Measurements from ENCODE around the gene MUTYH. TPM values are rescaled to one million over a fixed set of nuclear protein-coding genes. Genes with fewer than 3 reads are reported as not detected.

The MUTYH gene
- total and polyA plus RNA-seq, 9 of the 15 experiments (the other 6 are each of a cell fraction or from before 2014, with no cell fraction given), result 3.4 to 53.5 (median 29.0) TPM

DNA sequence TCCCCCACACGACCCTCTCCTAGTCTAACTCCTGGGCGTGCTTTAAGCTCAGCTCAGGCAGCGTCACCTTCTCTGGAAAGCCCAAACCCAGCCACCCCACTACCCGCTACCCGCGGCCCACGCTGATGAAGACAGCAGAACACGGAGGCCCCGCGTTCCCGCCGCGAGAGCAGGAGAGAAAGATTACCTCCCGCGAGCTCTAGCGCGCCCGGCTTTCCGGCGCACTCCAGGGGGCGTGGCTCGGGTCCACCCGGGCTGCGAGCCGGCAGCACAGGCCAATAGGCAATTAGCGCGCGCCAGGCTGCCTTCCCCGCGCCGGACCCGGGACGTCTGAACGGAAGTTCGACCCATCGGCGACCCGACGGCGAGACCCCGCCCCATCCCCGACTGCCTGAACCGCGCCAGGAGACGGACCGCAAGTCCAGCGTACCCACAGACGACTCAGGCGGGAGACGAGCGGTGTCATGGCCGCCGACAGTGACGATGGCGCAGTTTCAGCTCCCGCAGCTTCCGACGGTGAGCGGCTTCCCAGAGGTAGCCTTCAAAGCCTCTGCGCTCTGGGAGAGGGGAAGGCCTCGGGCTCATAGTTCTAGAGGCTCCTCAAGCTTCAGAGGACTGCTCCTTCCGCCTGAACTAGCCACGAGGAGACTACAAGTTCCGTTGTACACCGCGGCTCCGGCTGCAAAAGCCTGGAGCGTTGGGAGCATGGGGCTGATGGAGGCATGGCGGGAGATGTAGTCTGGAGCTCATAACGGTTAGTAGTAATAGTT, at the start of gene MUTYH, which contains the start of gene TOE1 (continued):
- TF ChIP-seq, protein P1, sequence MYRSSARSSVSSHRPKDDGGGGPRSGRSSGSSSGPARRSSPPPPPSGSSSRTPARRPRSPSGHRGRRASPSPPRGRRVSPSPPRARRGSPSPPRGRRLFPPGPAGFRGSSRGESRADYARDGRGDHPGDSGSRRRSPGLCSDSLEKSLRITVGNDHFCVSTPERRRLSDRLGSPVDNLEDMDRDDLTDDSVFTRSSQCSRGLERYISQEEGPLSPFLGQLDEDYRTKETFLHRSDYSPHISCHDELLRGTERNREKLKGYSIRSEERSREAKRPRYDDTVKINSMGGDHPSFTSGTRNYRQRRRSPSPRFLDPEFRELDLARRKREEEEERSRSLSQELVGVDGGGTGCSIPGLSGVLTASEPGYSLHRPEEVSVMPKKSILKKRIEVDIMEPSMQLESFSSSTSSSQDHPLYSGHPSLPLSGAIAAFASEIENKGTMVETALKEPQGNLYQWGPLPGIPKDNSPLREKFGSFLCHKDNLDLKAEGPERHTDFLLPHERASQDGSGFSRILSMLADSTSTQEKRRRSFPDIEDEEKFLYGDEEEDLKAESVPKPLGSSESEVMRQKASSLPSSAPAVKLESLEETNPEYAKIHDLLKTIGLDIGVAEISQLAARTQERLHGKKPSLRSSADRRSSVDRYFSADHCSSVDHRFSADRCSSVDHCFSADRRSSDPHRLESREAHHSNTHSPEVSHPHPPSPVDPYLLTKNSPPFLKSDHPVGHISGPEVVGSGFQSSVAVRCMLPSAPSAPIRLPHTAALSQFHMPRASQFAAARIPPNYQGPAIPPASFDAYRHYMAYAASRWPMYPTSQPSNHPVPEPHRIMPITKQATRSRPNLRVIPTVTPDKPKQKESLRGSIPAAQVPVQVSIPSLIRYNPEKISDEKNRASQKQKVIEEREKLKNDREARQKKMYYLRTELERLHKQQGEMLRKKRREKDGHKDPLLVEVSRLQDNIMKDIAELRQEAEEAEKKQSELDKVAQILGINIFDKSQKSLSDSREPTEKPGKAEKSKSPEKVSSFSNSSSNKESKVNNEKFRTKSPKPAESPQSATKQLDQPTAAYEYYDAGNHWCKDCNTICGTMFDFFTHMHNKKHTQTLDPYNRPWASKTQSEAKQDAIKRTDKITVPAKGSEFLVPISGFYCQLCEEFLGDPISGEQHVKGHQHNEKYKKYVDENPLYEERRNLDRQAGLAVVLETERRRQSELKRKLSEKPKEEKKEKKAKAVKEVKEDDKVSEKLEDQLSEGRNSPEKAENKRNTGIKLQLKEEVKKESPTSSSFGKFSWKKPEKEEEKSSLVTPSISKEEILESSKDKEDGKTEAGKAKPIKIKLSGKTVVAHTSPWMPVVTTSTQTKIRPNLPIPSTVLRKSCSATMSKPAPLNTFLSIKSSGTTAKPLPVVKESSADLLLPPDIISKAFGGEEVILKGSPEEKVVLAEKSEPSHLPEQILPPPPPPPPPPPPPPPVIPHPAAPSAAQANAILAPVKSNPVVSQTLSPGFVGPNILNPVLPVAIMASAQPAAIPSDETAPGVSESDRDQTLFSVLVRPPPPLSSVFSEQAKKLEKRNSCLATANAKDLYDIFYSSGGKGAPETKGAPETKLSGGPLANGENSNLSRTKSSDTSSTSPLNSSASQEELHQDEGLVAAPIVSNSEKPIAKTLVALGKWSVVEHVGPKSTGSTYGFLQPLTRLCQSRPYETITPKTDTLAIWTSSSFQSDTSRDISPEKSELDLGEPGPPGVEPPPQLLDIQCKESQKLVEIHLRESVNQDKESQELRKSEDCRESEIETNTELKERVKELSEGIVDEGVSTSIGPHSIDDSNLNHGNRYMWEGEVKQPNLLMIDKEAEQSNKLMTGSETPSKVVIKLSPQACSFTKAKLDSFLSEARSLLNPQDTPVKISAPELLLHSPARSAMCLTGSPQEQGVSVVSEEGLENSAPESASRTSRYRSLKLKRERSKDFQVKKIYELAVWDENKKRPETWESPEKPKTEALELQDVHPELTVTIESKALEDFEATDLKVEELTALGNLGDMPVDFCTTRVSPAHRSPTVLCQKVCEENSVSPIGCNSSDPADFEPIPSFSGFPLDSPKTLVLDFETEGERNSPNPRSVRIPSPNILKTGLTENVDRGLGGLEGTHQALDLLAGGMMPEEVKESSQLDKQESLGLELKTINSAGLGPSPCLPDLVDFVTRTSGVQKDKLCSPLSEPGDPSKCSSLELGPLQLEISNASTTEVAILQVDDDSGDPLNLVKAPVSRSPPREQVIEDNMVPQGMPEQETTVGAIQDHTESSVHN (IDR thresholded peaks at IDR 0.05; ENCODE audit: borderline replicate concordance in 1 of 2, low read depth in 1 of 2), result peak in 1 of 2 experiments; percentile 59; a peak in 2 of 4 replicates
- TF ChIP-seq CHD2 (IDR thresholded peaks at IDR 0.05; ENCODE audit: low read depth, low read length) (peak; percentile 90), ZNF589 (CRISPR knock-in tag; IDR thresholded peaks at IDR 0.05; ENCODE audit: low read depth) (no peak), TBP (optimal IDR thresholded peaks at IDR 0.05; ENCODE audit: low read depth, low read length) (peak; percentile 92), MBD2 (IDR thresholded peaks at IDR 0.05; ENCODE audit: borderline replicate concordance, low read depth) (peak; percentile 69; the same call in 1 of the 2 replicates), SMAD2 (IDR thresholded peaks at IDR 0.05; ENCODE audit: low read depth, low read length) (no peak)
- TF ChIP-seq, protein P2, sequence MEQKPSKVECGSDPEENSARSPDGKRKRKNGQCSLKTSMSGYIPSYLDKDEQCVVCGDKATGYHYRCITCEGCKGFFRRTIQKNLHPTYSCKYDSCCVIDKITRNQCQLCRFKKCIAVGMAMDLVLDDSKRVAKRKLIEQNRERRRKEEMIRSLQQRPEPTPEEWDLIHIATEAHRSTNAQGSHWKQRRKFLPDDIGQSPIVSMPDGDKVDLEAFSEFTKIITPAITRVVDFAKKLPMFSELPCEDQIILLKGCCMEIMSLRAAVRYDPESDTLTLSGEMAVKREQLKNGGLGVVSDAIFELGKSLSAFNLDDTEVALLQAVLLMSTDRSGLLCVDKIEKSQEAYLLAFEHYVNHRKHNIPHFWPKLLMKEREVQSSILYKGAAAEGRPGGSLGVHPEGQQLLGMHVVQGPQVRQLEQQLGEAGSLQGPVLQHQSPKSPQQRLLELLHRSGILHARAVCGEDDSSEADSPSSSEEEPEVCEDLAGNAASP (IDR thresholded peaks at IDR 0.05), result no peak
- TF ChIP-seq, protein P3, sequence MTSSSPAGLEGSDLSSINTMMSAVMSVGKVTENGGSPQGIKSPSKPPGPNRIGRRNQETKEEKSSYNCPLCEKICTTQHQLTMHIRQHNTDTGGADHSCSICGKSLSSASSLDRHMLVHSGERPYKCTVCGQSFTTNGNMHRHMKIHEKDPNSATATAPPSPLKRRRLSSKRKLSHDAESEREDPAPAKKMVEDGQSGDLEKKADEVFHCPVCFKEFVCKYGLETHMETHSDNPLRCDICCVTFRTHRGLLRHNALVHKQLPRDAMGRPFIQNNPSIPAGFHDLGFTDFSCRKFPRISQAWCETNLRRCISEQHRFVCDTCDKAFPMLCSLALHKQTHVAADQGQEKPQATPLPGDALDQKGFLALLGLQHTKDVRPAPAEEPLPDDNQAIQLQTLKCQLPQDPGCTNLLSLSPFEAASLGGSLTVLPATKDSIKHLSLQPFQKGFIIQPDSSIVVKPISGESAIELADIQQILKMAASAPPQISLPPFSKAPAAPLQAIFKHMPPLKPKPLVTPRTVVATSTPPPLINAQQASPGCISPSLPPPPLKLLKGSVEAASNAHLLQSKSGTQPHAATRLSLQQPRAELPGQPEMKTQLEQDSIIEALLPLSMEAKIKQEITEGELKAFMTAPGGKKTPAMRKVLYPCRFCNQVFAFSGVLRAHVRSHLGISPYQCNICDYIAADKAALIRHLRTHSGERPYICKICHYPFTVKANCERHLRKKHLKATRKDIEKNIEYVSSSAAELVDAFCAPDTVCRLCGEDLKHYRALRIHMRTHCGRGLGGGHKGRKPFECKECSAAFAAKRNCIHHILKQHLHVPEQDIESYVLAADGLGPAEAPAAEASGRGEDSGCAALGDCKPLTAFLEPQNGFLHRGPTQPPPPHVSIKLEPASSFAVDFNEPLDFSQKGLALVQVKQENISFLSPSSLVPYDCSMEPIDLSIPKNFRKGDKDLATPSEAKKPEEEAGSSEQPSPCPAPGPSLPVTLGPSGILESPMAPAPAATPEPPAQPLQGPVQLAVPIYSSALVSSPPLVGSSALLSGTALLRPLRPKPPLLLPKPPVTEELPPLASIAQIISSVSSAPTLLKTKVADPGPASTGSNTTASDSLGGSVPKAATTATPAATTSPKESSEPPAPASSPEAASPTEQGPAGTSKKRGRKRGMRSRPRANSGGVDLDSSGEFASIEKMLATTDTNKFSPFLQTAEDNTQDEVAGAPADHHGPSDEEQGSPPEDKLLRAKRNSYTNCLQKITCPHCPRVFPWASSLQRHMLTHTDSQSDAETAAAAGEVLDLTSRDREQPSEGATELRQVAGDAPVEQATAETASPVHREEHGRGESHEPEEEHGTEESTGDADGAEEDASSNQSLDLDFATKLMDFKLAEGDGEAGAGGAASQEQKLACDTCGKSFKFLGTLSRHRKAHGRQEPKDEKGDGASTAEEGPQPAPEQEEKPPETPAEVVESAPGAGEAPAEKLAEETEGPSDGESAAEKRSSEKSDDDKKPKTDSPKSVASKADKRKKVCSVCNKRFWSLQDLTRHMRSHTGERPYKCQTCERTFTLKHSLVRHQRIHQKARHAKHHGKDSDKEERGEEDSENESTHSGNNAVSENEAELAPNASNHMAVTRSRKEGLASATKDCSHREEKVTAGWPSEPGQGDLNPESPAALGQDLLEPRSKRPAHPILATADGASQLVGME (CRISPR knock-in tag; IDR thresholded peaks at IDR 0.05), result no peak; the same call in 1 of the 2 replicates

Data from K562 (cell line).